CD4-positive, CD25-positive, alpha-beta regulatory T cell (primary cell): ENCODE measurements around the gene TECPR1. TPM values are rescaled to one million over a fixed set of nuclear protein-coding genes. Genes with fewer than 3 reads are reported as not detected.

ENCODE experiments used
- ATAC-seq, 2 donors: fragments of 150-1000 bp; cut with Tn5 transposase; one replicate each; pipeline ENCODE4 v1.10.0; 2021; ENCODE audit warnings: low read depth in 2 of 2, moderate number of reproducible peaks in 2 of 2, moderate library complexity in 1 of 2
- DNase-seq, 3 donors: peaks; one replicate each; pipeline versions ENCODE4 v3.0.0 to v3.0.0-alpha.2; 2012 to 2022; ENCODE audit warnings: mixed read lengths in 1 of 3
- H3K27ac ChIP-seq: one replicate; pipeline ENCODE4 v1.7.0; 2013; ENCODE audit warnings: mild to moderate bottlenecking, low read length; ENCODE audit not compliant: insufficient read depth, poor library complexity, severe bottlenecking
- H3K27me3 ChIP-seq: one replicate; pipeline ENCODE4 v1.7.0; 2013; ENCODE audit warnings: low read length; ENCODE audit not compliant: control insufficient read depth, insufficient read depth
- H3K36me3 ChIP-seq: one replicate; pipeline ENCODE4 v1.7.0; 2013; ENCODE audit warnings: mild to moderate bottlenecking, low read length, moderate library complexity; ENCODE audit not compliant: control insufficient read depth, insufficient read depth
- H3K4me1 ChIP-seq: 2 replicates; pipeline ENCODE4 v1.7.0; 2013; ENCODE audit warnings: mild to moderate bottlenecking, low read length; ENCODE audit not compliant: insufficient read depth, control insufficient read depth, poor library complexity, severe bottlenecking
- H3K4me3 ChIP-seq: one replicate; pipeline ENCODE4 v1.7.0; 2013; ENCODE audit warnings: low read depth, mild to moderate bottlenecking, low read length, moderate library complexity
- H3K9me3 ChIP-seq, 2 experiments: 1 replicate in 1 of 2; 2 replicates in 1 of 2; pipeline ENCODE4 v1.7.0; 2013; ENCODE audit warnings: low read length in 2 of 2, mild to moderate bottlenecking in 1 of 2, moderate library complexity in 1 of 2; ENCODE audit not compliant: control insufficient read depth in 2 of 2
- H3K27ac Mint-ChIP-seq, 3 donors: one replicate each; pipeline ENCODE4 v1.8.0; 2020 to 2022; ENCODE audit warnings: mild to moderate bottlenecking in 3 of 3, mixed read lengths in 3 of 3, moderate library complexity in 2 of 3
- H3K27me3 Mint-ChIP-seq: one replicate; pipeline ENCODE4 v1.8.0; 2022; ENCODE audit warnings: mild to moderate bottlenecking, mixed read lengths
- H3K36me3 Mint-ChIP-seq: one replicate; pipeline ENCODE4 v1.8.0; 2020; ENCODE audit warnings: mixed read lengths
- H3K4me1 Mint-ChIP-seq, 4 donors: one replicate each; pipeline ENCODE4 v1.8.0; 2020 to 2022; ENCODE audit warnings: mixed read lengths in 4 of 4, mild to moderate bottlenecking in 1 of 4
- H3K4me3 Mint-ChIP-seq, 4 donors: one replicate each; pipeline ENCODE4 v1.8.0; 2020 to 2022; ENCODE audit warnings: mild to moderate bottlenecking in 4 of 4, mixed read lengths in 4 of 4, moderate library complexity in 3 of 4
- H3K9me3 Mint-ChIP-seq, 7 donors: one replicate each; pipeline ENCODE4 v1.8.0; 2020 to 2022; ENCODE audit warnings: mixed read lengths in 7 of 7, mild to moderate bottlenecking in 3 of 7, moderate library complexity in 2 of 7
- polyA plus RNA-seq, 4 donors: library from polyadenylated mRNA; unstranded; fragments of 300-500 nt; fragmentation: Illumina TruSeq; gene quantifications; one replicate each; pipeline ENCODE4 v1.2.3, GENCODE V29; 2021
- total RNA-seq: library from RNA; stranded (reverse); gene quantifications from one replicate; pipeline ENCODE4 v1.2.3, GENCODE V29; 2022

The TECPR1 gene
- total and polyA plus RNA-seq, 5 donors from 2014 or later = 11.0 to 118 (median 20.1) TPM

DNA sequence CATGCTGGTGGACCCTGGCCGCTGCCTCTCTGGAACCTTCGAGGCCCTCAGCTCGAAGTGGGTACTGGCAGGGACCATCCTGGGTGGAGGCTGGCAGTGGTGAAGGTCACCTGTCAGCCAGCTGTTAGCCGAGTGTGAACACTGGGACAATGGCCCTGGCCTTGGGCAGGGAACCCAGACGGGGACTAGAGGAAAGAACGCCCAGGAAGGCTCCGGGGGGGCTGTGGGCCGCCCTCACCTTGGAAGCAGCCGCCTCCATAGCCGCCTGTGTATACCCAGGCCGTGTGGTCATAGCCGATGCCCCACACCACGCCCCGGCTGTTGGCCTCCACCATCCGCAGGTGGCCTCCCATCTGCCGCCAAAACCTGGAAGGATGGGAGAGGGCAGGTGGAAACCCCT is 23.2 kb downstream of the TECPR1 start:
- no peaks in the 10 kb centered on the region for H3K4me1 ChIP-seq
- H3K27ac Mint-ChIP-seq = no peak overlapping the region
- peaks cover 23% of the 10 kb centered on the region for H3K36me3 Mint-ChIP-seq
- ATAC-seq = no peak
- peaks cover 0 to under 1% (median 0%) of the 10 kb centered on the region in 4 donors for H3K4me1 Mint-ChIP-seq
- H3K27me3 Mint-ChIP-seq = no peaks in the 10 kb centered on the region
- no peak overlapping the region for H3K4me3 Mint-ChIP-seq
- peaks cover 53% of the 10 kb centered on the region for H3K36me3 ChIP-seq
- H3K27ac ChIP-seq = no peak overlapping the region
- H3K9me3 Mint-ChIP-seq = no peaks in the 10 kb centered on the region
- H3K27me3 ChIP-seq = no peaks in the 10 kb centered on the region
- H3K9me3 ChIP-seq = no peaks in the 10 kb centered on the region
- no peak overlapping the region for H3K4me3 ChIP-seq
- no peak for DNase-seq

DNA sequence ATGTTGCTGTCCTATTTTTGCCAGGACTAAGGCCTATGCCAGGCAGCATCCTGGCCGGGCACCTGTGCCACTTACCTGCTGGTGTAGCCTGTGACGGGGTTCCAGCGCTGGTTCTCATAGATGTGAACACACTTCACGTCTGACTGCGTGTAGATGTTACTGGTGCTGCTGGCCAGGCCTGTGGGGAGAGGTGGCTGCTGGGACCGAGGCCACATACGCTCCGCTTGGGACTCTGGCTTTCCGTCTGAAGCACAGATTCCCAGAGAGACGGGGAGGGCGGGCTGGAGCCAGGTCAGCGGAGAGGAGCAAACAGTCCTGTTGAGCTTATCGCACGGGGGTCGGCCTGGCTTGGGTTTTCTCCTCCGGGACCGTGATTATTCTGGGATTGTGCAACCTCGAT is 24.1 kb downstream of the TECPR1 start:
- ATAC-seq (no peak), DNase-seq (no peak)
- Histone ChIP-seq H3K27me3 (no peaks in the 10 kb centered on the region), H3K9me3 (no peaks in the 10 kb centered on the region), H3K4me1 (no peaks in the 10 kb centered on the region), H3K36me3 (peaks cover 54% of the 10 kb centered on the region), H3K27ac (no peak overlapping the region), H3K4me3 (no peak overlapping the region)
- Mint-ChIP-seq H3K36me3 (peaks cover 23% of the 10 kb centered on the region), H3K9me3 (no peaks in the 10 kb centered on the region), H3K4me1 (no peaks in the 10 kb centered on the region), H3K27me3 (no peaks in the 10 kb centered on the region), H3K27ac (no peak overlapping the region), H3K4me3 (no peak overlapping the region)

DNA sequence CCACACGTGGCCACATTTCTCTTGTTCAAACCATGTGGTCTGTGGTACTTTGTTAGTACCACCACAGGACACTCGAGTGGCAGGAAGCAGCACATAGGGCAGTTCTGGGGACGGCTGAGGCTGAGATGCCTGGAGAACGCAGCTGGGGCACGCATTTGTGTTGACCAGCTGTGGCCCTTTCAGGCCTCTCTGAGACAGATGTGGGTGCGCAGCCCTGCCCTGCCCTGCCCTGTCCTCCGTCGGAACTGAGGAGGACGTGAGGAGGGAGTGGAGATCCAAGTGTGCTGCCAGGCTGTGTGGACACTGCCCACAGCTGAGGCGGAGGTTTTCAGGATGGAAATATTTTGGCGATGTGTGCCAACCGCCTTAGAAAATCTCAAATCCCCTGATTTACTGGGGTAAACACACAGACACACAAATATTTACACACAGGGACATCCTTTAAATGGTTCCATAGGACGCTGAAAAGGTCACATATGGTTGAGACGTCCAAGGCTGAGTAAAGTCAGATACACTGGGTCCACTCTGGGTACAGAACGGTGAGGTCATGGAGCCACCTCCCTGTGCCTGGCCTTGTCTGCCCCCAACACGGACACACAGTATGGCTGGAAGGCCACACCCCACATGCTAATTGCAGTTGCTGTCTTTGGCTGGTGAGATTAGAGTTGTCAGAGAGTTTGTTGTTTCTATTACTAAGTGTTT is 26.0 kb downstream of the TECPR1 start:
- H3K27me3 Mint-ChIP-seq = no peaks in the 10 kb centered on the region
- no peak for ATAC-seq
- H3K36me3 Mint-ChIP-seq = peaks cover 23% of the 10 kb centered on the region
- peak overlapping the region in 1 of 4 donors; percentile 10 for H3K4me3 Mint-ChIP-seq
- H3K27me3 ChIP-seq = no peaks in the 10 kb centered on the region
- no peaks in the 10 kb centered on the region for H3K4me1 Mint-ChIP-seq
- H3K27ac ChIP-seq = no peak overlapping the region
- H3K4me1 ChIP-seq = no peaks in the 10 kb centered on the region
- no peak overlapping the region for H3K4me3 ChIP-seq
- H3K27ac Mint-ChIP-seq = peak overlapping the region in 1 of 3 donors; percentile 29
- H3K36me3 ChIP-seq = peaks cover 56% of the 10 kb centered on the region
- H3K9me3 Mint-ChIP-seq = no peaks in the 10 kb centered on the region
- no peak for DNase-seq
- no peaks in the 10 kb centered on the region for H3K9me3 ChIP-seq

DNA sequence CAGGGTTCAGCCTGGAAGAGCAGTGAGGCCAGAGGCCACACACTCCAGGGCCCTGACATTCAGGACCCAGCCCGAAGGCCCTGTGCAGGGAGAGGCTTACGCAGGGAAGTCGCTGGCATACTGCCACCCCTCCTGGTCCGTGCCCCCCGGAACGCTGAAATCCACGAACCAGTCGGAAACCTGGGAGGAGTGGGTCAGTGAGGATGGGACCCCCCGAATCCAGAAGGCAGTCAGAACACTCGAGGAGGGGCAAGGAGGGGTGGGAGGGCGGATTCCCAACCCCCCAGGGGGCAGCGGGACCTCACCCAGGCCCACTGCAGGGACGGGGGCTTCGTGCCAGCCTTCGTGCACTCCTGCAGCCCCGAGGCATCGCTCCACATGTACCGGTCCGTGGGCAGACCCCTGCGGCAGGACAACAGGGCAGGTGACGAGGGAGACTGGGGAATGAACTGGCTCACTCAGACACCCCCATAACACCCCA is 27.3 kb downstream of the TECPR1 start:
- DNase-seq (no peak), ATAC-seq (no peak)
- H3K4me1 ChIP-seq = no peaks in the 10 kb centered on the region
- no peaks in the 10 kb centered on the region for H3K9me3 ChIP-seq
- Mint-ChIP-seq H3K9me3 (no peaks in the 10 kb centered on the region), H3K4me3 (no peak overlapping the region), H3K27me3 (no peaks in the 10 kb centered on the region), H3K36me3 (peaks cover 18% of the 10 kb centered on the region), H3K27ac (no peak overlapping the region), H3K4me1 (no peaks in the 10 kb centered on the region)
- H3K36me3 ChIP-seq = peaks cover 51% of the 10 kb centered on the region
- no peaks in the 10 kb centered on the region for H3K27me3 ChIP-seq
- no peak overlapping the region for H3K27ac ChIP-seq
- no peak overlapping the region for H3K4me3 ChIP-seq

DNA sequence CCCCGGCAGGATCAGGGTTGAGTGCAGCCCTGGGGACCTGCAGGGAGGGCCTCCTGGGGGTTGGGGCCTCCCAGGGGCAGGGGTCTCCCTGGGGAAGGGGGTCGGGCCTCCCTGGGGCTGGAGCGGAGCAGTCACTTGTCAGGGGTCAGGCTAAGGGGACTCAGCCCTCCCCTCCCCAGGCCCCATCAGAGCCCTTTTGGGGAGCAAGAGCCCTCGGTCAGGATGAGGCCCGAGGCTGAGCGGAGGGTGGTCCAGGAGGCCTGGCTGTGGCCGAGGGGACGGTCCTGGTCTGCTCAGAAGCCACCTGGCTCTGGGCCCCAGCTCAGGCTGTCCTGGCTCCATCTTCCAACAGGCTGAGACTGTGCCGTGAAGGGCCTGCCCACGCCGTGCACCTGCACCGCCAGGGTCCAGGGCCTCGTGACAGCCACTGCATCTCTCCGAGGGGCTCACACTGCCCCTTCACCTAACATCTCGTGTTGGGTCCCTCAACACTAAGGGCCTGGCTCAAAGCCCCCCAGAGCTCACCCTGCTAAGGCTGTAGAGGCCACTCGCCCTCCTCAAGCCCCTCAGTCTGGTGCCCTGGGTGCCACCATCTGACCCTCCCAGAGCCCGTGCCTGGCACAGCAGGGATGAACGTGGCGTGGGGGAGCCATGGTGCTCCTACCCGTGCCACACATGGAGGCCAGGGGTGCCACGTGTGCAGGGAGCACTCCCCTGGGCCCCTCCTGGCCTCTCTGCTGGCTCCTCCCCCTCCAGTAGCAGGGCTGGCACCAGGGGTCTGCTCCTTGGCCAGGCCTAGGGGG is 27.9 kb downstream of the TECPR1 start:
- Histone ChIP-seq H3K27ac (no peak overlapping the region), H3K4me3 (no peak overlapping the region), H3K27me3 (no peaks in the 10 kb centered on the region), H3K9me3 (no peaks in the 10 kb centered on the region), H3K36me3 (peaks cover 50% of the 10 kb centered on the region), H3K4me1 (no peaks in the 10 kb centered on the region)
- Mint-ChIP-seq H3K9me3 (no peaks in the 10 kb centered on the region), H3K4me3 (no peak overlapping the region), H3K36me3 (peaks cover 16% of the 10 kb centered on the region), H3K4me1 (peaks cover 2 to 4% (median 3%) of the 10 kb centered on the region in 4 donors), H3K27me3 (no peaks in the 10 kb centered on the region), H3K27ac (no peak overlapping the region)
- no peak for DNase-seq
- no peak for ATAC-seq

DNA sequence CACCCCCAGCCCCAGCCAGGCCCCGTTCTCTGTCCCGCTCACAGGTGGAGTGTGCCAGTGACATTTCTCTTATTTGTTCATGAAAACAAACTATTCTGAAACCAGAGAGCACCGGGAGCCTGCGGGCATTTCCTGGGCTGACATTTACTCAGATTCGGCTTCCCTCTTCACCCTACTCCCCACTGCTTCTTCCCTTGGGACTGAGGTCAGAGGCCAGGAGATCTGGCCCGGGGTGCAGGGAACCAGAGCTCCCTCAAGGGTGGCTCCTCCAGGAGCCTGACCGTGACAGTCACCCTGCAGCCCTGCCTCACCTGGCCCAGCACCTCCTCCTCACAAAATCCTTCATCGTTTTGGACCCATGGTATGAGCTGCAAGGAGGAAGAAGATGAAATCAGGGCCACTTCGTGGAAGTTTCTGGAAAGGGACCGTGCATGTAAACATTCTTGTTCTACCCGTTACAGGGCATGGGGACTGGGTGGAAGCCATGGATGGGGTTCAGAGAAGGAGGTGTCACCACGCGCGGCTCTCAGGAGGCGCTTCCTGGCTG is 28.6 kb downstream of the TECPR1 start:
- Mint-ChIP-seq H3K4me3 (no peak overlapping the region), H3K27me3 (no peaks in the 10 kb centered on the region), H3K4me1 (peaks cover 7 to 11% (median 10%) of the 10 kb centered on the region in 4 donors), H3K9me3 (no peaks in the 10 kb centered on the region), H3K27ac (no peak overlapping the region), H3K36me3 (peaks cover 15% of the 10 kb centered on the region)
- Histone ChIP-seq H3K27ac (no peak overlapping the region), H3K4me3 (no peak overlapping the region), H3K36me3 (peaks cover 53% of the 10 kb centered on the region), H3K4me1 (no peaks in the 10 kb centered on the region), H3K27me3 (no peaks in the 10 kb centered on the region), H3K9me3 (no peaks in the 10 kb centered on the region)
- DNase-seq (no peak), ATAC-seq (no peak)

DNA sequence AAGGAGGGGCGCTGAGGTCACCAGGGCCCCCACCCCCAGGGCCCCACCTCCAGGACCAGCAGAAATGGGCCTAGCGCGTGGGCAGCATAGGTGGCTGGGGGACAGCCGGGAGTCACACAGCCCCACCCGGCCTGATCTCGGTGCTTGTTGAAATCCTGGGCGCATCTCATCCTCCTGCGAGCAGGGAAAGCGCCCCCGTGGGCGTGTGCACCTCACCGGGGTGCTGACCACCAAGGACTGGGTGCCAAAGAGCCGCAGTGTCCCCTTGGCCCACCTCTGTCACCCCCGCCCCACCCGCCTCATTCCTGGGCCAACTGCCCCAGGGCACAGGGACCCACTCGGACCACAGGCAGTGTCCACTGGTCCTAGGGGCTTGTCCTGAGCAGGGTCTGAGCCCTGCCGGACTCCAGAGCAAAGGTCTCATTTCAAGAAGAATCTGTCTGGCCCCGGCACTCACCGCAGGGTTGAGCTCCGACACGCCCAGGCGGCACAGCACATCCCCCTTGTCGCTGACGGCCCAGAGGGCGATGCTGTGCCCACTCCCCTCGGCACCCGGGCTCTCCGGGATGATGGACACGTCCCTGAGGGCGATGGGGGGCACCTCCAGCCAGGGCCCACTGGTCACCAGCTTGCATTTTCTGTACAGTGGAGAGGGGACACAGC is 29.4 kb downstream of the TECPR1 start:
- ATAC-seq (no peak), DNase-seq (no peak)

More for the DNA sequence above, 29.4 kb downstream of the TECPR1 start:
- H3K36me3 Mint-ChIP-seq = peaks cover 13% of the 10 kb centered on the region
- Histone ChIP-seq H3K36me3 (peaks cover 47% of the 10 kb centered on the region), H3K4me1 (no peaks in the 10 kb centered on the region), H3K4me3 (no peak overlapping the region), H3K9me3 (no peaks in the 10 kb centered on the region), H3K27ac (no peak overlapping the region), H3K27me3 (no peaks in the 10 kb centered on the region)
- no peaks in the 10 kb centered on the region for H3K27me3 Mint-ChIP-seq
- H3K27ac Mint-ChIP-seq = no peak overlapping the region
- peaks cover 7 to 15% (median 11%) of the 10 kb centered on the region in 4 donors for H3K4me1 Mint-ChIP-seq
- H3K9me3 Mint-ChIP-seq = no peaks in the 10 kb centered on the region
- no peak overlapping the region for H3K4me3 Mint-ChIP-seq
